ENCODE measurements around the gene HERPUD1.
"Not testable (repeated sequence)": the region's sequence is repeated elsewhere in the genome, so short reads cannot be mapped to it uniquely, and the experiment has no call there.

HERPUD1 gene

GRCh38 chr16:56964243-56965148 is 32.6 kb downstream of the HERPUD1 start:
- peak; percentile 29 for DNase-seq

GRCh38 chr16:56965149-56966092 is 33.5 kb downstream of the HERPUD1 start:
- no peak for DNase-seq

GRCh38 chr16:56966093-56966475 is 34.1 kb downstream of the HERPUD1 start:
- no peak for DNase-seq

- no peak for DNase-seq
Observed at GRCh38 chr16:56967733-56968132, 35.8 kb downstream of the HERPUD1 start.

- no peak for DNase-seq
Observed at GRCh38 chr16:56969769-56970168, 37.8 kb downstream of the HERPUD1 start.

GRCh38 chr16:56970934-56971767 is 39.2 kb downstream of the HERPUD1 start:
- DNase-seq: no peak

- no peak for DNase-seq
Observed at GRCh38 chr16:56971768-56972043, 39.8 kb downstream of the HERPUD1 start.

- no peak for DNase-seq
Observed at GRCh38 chr16:56972403-56973293, 40.7 kb downstream of the HERPUD1 start.

- no peak for DNase-seq
Observed at GRCh38 chr16:56973294-56973689, 41.4 kb downstream of the HERPUD1 start.

- not testable (repeated sequence) for DNase-seq
Observed at GRCh38 chr16:56973899-56974298, 42.0 kb downstream of the HERPUD1 start.

- no peak for DNase-seq
Observed at GRCh38 chr16:56974549-56975300, 42.8 kb downstream of the HERPUD1 start.

- no peak for DNase-seq
Observed at GRCh38 chr16:56975714-56976113, 43.8 kb downstream of the HERPUD1 start.

- no peak for DNase-seq
Observed at GRCh38 chr16:56977216-56977615, 45.3 kb downstream of the HERPUD1 start.

- no peak for DNase-seq
Observed at GRCh38 chr16:56977823-56978430, 46.0 kb downstream of the HERPUD1 start.

- no peak for DNase-seq
Observed at GRCh38 chr16:56980201-56980535, 48.2 kb downstream of the HERPUD1 start.

- DNase-seq: no peak
Observed at GRCh38 chr16:56980792-56981724, 49.1 kb downstream of the HERPUD1 start.

GRCh38 chr16:56981729-56982271 is 49.9 kb downstream of the HERPUD1 start:
- no peak for DNase-seq

GRCh38 chr16:56982695-56983094 is 50.8 kb downstream of the HERPUD1 start:
- DNase-seq: no peak

- no peak for DNase-seq
Observed at GRCh38 chr16:56983211-56983751, 51.3 kb downstream of the HERPUD1 start.
